Lower leg skin (tissue), 4 donors: ENCODE data around the gene SPSB1. TPM values are rescaled to one million over a fixed set of nuclear protein-coding genes. Genes with fewer than 3 reads are reported as not detected.

Experiments
- DNase-seq, 2 donors: peaks; one replicate each; pipeline ENCODE4 v3.0.0-alpha.2; 2019; ENCODE audit warnings: low spot score in 2 of 2
- H3K4me3 ChIP-seq: fragments of 200-600 bp; sonication (generic); 2 replicates; pipeline ENCODE4 v1.5.1; 2017; ENCODE audit warnings: mild to moderate bottlenecking, low read depth; ENCODE audit not compliant: poor library complexity, severe bottlenecking
- POLR2A ChIP-seq, 2 donors: fragments of 450-650 bp; IDR thresholded peaks; one replicate each; pipeline ENCODE4 v1.6.1; 2016 to 2017; ENCODE audit warnings: antibody characterized with exemption in 2 of 2, mild to moderate bottlenecking in 1 of 2, moderate library complexity in 1 of 2
- WGBS, 2 donors: methylation state at CpG; one replicate each; pipeline ENCODE4 v1.1.5; 2018; 5-methylcytosine and 5-hydroxymethylcytosine counted together
- intact Hi-C: fragments of 100-400 bp; cut with DNase I; formaldehyde crosslinking; loops from one replicate; pipeline ENCODE4 v1.15.0; 2023; ENCODE audit warnings: low total_unique reads
- total RNA-seq, 4 donors: library from RNA; depleted of rRNA; stranded (reverse); fragments of >200 nt; gene quantifications; one replicate each; pipeline ENCODE4 v1.1.0, GENCODE V29; 2016
- TF ChIP-seq, protein P1 (sequence below), 3 donors: fragments of 450-650 bp; IDR thresholded peaks; one replicate each; pipeline ENCODE4 v1.5.1; 2016; ENCODE audit warnings: antibody characterized with exemption in 3 of 3, mild to moderate bottlenecking in 3 of 3, moderate library complexity in 2 of 3

The SPSB1 gene
- total RNA-seq, 4 donors from 2014 or later = 25.3 to 75.5 (median 45.3) TPM

DNA sequence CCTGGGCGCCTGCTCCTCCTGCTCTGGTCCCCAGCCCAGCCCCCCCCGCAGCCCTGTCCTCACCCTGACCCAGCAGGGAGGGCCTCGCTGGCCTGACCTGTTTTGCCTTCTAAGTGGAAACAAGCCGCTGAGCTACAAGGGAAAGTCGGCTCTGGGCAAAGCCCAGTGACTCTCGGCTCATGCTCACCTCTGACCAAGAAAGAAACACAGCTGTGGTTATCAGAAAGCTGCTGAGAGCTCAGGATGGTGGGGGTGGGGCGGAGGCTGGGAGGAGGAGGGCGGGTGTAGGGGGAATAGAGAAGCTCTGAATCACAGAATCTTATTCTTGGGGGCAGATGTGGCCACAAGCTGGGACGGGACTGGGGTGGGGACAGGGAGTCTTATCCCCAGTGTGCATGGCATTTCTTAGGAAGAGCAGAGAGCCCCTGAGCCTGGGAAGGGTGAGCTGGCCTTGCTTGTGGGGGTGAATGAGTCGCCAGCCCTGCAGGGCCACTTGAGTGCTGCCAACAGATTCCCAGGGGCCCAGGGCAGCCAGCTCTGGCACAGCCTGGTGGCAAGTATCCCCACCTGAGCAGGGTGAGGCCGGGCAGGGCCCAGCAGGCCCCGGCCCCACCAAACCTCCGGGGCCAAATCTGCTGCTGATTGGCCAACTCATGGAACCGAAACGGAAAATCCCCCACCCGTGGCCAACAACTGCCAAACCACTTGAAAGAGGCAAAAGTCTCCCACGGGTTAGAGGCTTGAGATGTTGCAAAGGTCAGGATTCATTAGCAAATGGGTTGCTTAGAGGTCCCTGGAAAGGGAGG, 120.6 kb downstream of the SPSB1 start:
- intact Hi-C loops = no loop called here
- no peak overlapping the region for H3K4me3 ChIP-seq
- DNase-seq = peak in 1 of 2 donors; percentile 89
- 16 to 17% methylated on average over 13 to 16 of the region's 17 CpGs for WGBS, 2 donors
- TF ChIP-seq POLR2A (IDR thresholded peaks at IDR 0.05) = no peak
- TF ChIP-seq, protein P1, sequence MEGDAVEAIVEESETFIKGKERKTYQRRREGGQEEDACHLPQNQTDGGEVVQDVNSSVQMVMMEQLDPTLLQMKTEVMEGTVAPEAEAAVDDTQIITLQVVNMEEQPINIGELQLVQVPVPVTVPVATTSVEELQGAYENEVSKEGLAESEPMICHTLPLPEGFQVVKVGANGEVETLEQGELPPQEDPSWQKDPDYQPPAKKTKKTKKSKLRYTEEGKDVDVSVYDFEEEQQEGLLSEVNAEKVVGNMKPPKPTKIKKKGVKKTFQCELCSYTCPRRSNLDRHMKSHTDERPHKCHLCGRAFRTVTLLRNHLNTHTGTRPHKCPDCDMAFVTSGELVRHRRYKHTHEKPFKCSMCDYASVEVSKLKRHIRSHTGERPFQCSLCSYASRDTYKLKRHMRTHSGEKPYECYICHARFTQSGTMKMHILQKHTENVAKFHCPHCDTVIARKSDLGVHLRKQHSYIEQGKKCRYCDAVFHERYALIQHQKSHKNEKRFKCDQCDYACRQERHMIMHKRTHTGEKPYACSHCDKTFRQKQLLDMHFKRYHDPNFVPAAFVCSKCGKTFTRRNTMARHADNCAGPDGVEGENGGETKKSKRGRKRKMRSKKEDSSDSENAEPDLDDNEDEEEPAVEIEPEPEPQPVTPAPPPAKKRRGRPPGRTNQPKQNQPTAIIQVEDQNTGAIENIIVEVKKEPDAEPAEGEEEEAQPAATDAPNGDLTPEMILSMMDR (IDR thresholded peaks at IDR 0.05) = no peak

DNA sequence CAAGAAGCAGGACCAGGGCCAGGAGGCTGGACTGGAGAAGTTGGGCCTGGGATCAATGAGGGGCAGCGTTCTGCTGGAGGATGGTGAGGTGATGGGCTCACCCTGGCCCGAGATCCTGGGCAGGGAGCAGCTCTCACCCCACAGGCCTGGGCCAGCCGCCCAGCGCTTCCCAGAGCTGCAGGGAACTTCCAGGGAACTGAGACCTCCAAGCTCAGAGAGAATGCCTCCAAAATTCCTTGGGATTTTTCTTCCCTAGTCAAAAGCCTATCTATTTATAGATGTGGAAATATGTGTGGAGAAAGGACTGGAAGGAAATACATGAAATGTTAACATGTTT, 121.2 kb downstream of the SPSB1 start:
- WGBS, 2 donors = 25 to 27% methylated on average over 4 of the region's 4 CpGs
- H3K4me3 ChIP-seq = no peak overlapping the region
- DNase-seq = no peak
- TF ChIP-seq POLR2A (IDR thresholded peaks at IDR 0.05) = no peak
- TF ChIP-seq, protein P1 (IDR thresholded peaks at IDR 0.05) = no peak
- intact Hi-C loops = no loop called here

DNA sequence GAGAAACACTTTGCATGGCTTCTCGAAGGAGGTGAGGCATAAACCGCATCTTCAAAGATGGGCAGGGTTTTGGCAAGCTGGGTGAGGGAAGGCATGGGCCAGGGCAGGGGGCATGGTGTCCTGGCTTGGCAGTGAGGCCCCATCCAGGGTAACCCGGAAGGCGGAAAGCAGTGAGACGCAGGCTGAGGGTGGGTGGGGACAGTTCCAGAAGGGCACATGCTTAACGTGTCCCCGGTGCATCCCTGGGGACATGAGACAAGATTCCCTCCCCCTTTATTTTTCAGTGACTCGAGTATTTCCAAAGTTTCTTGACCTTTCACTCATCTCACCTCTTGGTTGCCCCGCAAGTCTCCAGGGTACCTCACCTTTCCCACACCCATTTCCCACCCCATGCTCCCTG, 123.8 kb downstream of the SPSB1 start:
- TF ChIP-seq, protein P1 (IDR thresholded peaks at IDR 0.05) = no peak
- no peak for TF ChIP-seq POLR2A (IDR thresholded peaks at IDR 0.05)
- DNase-seq = no peak
- WGBS, 2 donors = 89 to 92% methylated on average over 9 of the region's 9 CpGs
- H3K4me3 ChIP-seq = no peak overlapping the region
- intact Hi-C loops = no loop called here

DNA sequence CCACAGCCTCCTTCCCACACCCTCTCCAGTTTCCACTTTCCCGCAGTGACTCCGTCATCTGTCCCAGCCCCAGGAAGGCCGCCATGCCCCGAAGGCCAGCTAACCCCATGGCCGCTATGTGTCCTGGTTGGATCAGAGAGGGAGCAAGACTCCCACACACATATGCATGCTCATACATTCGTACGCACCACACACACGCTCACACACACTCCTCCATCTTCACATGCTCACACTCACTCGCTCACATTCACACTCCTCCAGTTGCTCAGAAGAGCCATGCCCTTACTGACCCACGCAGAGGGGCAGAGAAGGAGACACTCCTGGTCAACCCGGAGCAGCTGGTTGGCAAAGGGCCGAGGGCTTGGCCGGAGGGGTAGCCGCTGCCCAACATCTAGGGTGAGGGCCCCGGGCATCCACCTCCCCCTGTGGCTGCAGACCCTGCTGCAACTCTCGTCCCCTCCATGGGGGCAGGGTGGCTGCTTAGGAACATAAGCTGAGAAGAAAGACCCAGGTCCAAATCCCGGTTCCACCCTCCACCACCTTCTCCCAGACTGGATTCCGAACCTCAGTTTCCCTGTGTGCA, 124.3 kb downstream of the SPSB1 start:
- no peak overlapping the region for H3K4me3 ChIP-seq
- DNase-seq = no peak
- no peak for TF ChIP-seq POLR2A (IDR thresholded peaks at IDR 0.05)
- TF ChIP-seq, protein P1 (IDR thresholded peaks at IDR 0.05) = no peak
- 90 to 95% methylated on average over 18 of the region's 18 CpGs for WGBS, 2 donors
- intact Hi-C loops = no loop called here

DNA sequence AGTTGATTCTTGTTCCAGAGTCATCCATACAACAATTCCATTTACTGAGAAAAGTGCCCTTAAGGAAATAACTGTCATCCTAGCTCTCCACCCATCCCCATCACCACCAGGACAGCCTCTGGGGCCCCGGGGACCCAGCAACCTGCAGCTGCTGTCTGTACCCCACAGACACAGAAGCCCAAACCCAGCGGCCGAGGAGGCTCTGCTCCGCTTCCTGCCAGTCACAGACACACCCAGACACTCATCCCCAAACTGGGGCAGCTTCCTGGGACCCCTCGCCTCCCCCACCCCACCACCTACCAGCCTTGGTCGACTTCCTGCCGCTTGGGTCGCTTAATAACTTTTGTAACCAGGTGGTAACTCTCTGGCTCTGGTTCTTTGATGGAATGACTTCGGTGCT, 125.0 kb downstream of the SPSB1 start:
- H3K4me3 ChIP-seq = no peak overlapping the region
- no peak for TF ChIP-seq POLR2A (IDR thresholded peaks at IDR 0.05)
- WGBS, 2 donors = 78 to 79% methylated on average over 9 of the region's 9 CpGs
- no peak for DNase-seq
- intact Hi-C loops = no loop called here

DNA sequence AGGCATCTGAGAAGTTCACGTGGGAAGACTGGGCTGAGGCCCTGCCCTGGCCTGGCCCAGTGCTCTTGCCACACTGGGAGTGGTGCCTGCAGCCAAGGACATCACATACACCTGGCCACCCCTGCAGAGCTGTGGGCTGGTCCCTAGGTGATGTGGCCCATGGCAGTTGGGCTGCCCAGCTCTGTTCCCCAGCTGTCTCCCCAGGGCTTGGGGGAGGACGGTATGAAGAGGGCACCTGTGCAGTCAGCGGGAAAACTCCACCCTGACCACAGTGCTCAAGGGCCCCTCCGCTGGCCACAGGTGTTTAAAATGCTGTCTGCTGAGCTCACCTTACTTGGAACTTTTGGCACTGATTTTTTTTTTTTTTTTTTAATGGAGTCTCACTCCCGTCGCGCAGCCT, 126.2 kb downstream of the SPSB1 start:
- TF ChIP-seq, protein P1 (IDR thresholded peaks at IDR 0.05) = no peak
- no peak for TF ChIP-seq POLR2A (IDR thresholded peaks at IDR 0.05)
- 91% methylated on average over 7 of the region's 7 CpGs for WGBS, 2 donors
- DNase-seq = no peak
- H3K4me3 ChIP-seq = no peak overlapping the region
- intact Hi-C loops = no loop called here

Other genes starting within 250 kb of the SPSB1 start
- gene SLC2A5, start 223.3 kb upstream of the SPSB1 start, total RNA-seq = 1 to 10 TPM in 2 of 4 donors, under 1 TPM in 2; 0.21 to 3.4 (median 1.9) TPM
- gene GPR157, start 163.8 kb upstream of the SPSB1 start, total RNA-seq = 10 to 100 TPM; 49.5 to 95.7 (median 60.8) TPM
- gene H6PD, start 58.1 kb upstream of the SPSB1 start, total RNA-seq = 10 to 100 TPM; 65.5 to 98.7 (median 87.8) TPM
- gene SLC25A33, start 246.6 kb downstream of the SPSB1 start, total RNA-seq = 1 to 10 TPM; 2.2 to 6.9 (median 4.8) TPM